Measurements from ENCODE around the gene CEACAM20.
"Not testable (repeated sequence)": the region's sequence is repeated elsewhere in the genome, so short reads cannot be mapped to it uniquely, and the experiment has no call there.

CEACAM20 gene

DNA sequence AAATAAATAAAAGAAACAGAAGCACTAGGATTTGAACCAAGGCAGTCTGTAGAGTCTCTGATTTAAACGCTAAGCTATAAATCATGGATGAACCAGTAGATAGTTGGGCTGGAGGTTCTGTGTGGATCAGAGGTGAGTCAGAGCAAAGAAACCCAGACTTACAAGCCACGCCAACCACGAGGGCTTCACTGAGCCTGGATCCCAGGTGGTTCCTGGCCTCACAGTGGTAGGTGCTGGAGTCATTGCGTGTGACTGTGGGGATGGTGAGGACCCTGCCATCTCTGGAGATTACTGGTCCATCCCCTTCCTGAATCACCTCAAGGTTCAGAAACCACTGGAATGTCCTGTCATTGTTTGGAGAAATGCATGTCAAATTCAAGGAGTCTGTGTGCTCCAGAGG, 19.3 kb upstream of the CEACAM20 start:
- DNase-seq: no peak

- no peak for DNase-seq
These were observed 14.6 kb upstream of the CEACAM20 start for GRCh38 chr19:44544031-44544430.

- no peak for DNase-seq
These were observed 13.2 kb upstream of the CEACAM20 start for GRCh38 chr19:44542671-44543070.

- no peak for DNase-seq
These were observed 11.3 kb upstream of the CEACAM20 start for GRCh38 chr19:44540736-44541135.

GRCh38 chr19:44539991-44540390, 10.5 kb upstream of the CEACAM20 start:
- DNase-seq: no peak

DNA sequence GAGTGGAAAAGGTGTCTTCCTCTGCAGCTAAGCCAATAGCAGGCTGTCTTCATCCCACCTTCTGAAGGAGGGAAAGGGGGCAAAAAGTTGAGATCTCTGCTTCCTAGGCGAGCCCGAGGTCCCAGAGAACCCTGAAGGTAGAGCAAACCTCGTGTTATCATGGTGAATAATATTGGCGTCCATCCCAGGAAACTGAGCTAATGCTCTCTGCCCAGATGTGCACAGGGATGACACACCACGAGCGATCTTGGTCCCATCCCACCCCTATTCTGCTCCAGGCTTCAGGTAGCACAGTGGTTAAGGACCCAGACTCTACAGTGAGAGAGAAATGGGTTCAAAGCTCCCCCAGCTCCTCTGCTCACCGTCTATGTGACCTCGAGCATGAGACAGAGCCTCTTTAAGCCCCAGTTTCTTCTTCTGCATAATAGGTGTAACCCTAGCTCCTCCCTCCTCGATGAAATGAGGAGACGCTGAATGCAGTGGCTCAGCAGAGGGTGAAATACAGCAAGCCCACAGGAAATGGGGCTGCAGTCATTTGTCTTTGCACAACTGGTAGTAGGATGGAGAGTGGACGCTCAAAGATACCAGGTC, 9.9 kb upstream of the CEACAM20 start:
- no peak for DNase-seq

DNA sequence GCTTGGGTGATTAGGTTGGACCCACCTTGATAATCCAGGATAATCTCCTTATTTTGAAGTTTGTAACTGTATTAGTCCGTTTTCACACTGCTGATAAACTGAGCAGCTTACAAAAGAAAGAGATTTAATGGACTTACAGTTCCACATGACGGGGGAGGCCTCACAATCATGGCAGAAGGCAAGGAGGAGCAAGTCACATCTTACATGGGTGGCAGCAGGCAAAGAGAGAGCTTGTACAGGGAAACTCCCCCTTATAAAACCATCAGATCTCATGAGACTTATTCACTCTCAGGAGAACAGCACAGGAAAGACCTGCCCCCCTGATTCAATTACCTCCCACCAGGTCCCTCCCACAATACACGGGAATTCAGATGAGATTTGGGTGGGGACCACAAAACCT, 5.9 kb upstream of the CEACAM20 start:
- not testable (repeated sequence) for DNase-seq

DNA sequence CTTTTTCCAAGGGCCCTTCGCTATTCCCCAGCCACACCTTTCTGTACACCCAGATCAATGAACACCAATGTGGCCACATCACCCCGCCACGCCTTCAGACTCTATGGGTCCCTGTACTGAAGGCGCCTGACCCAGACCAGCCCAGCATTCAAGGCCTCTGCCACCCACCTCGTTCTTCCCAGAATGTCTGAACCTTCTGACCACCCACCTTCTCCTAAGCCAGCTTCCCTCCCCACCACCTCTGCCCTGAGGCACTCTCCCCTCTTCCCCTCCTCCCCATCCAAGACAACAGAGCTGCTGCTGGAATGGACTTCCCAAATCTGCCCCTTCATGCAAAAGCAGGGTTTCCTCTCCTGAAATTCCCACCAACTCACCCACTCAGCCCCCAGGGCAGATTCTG, 3.3 kb upstream of the CEACAM20 start:
- DNase-seq: no peak

GRCh38 chr19:44530777-44531176, 1.3 kb upstream of the CEACAM20 start:
- DNase-seq: no peak

GRCh38 chr19:44527554-44527953, 1.9 kb downstream of the CEACAM20 start:
- DNase-seq: no peak

DNA sequence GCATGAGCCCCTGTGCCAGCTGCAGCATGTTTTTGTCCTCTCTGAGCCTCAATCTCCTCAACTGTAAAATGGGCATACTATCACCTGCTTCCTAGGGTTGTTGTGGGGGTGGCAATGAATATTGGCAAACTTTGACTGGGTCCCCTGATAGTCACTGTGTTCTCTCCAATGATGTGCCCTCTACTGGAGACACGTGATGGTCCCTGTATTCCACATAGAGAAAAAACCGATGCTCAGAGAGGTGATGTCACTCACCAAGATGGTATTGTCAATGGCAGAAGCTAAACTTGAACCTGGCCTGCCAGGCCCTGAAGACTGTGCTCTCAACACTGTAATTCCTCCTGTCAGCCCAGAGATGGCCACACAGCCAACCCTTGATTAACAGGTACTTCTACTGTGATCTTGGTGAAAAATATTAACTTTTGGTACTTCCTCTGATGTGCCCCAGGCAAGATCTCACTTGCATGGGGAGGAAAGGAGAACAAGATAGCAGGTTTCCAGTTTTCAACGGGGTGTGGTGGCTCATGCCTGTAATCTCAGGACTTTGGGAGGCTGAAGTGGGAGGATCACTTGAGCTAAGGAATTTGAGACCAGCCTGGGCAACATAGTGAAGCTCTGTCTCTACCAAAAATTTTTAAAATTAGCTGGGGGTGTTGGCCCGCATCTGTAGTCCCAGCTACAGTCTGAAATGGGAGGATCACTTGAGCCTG, 3.6 kb downstream of the CEACAM20 start:
- no peak for DNase-seq

DNA sequence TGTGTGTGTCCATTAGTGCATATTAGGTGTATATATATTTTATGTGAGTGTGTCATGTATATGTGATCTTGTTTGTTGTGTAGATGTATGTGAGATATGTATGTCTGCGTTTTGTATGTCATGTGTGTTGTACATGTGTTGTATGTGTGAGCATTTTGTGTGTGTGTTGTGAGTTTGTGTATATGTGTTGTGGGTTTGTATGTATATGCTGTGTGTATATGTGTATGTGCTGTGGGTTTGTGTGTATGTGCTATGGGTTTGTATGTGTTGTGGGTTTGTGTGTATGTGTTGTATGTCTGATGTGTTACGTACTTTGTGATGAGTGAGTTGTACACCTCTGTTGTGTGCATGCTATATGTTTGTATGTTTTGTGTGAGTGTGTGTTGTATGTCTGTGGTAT, 8.1 kb downstream of the CEACAM20 start:
- DNase-seq: no peak

GRCh38 chr19:44517146-44517545, 12.3 kb downstream of the CEACAM20 start:
- DNase-seq: no peak

DNA sequence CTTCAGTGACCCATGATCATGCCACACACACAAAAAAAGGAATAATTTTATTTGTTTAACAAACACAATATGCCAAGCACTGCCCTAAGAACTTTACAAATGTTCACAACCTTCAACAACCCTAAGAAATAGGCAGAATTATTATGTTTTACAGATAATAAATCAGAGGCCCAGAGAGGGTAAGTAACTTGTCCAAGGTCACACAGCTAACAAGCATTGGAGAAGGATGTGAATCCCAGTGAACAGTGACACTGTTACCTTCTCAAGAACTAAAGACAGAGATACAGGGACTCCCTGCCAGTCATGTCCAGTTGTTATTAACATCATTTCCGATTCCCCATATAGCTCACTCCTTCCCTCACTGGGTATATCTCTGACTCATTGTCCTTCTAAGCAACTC, 13.6 kb downstream of the CEACAM20 start:
- no peak for DNase-seq

- DNase-seq: no peak
These were observed 14.4 kb downstream of the CEACAM20 start for GRCh38 chr19:44515031-44515430.

DNA sequence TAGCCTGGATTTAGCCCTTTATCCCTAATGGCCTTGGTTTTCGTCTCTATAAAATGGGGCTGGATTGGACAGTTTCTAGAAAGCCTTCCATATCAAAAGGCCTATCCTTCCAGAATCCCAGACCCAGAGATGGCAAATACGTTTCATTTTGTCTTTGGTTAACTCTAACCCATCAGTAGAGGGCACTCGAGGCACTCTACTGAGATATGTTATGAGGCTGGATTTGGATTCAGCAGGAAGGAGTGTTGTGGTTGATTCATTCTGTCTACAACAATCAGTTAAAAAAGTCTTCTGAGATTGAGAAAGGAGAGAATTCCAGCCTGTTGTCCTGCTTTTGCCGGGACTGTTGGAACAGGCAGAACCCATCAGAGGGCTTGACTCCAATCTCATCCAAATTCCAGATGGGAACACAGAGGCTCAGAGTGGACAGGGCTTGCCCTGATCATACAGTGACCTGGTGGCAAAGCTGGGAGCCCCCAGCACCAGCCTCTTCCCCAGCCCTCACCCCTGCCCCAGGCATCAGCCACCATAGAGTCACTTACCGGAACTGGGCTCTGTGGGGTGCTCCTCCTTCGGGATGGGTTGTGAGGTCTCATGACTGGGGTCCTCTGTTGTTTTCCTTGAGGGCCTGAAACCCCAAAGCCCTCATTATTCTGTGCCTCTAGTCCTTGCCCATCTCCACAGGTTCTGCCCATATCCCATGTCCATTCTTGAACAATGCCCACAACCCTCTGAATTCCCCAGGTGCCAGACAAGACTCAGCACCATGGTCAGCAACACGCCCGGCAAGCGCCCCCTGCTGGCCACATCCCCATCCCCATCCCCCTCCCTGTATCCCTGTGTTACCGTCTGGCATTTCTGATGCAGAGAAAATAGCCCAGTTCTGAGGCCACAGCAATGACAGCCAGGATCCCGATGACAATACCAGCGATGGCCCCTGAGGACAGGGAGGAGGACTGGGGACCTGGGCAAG, 16.9 kb downstream of the CEACAM20 start:
- DNase-seq: peak; percentile 7

GRCh38 chr19:44509478-44509877, 20.0 kb downstream of the CEACAM20 start:
- no peak for DNase-seq

- DNase-seq: peak; percentile 95
These were observed 29.2 kb downstream of the CEACAM20 start, which contains the start of gene ZNF180 for GRCh38 chr19:44499962-44500949. ZNF180 (minus strand) TSS chr19:44500522; CDS start chr19:44497334, 3,188 bp downstream.

DNA sequence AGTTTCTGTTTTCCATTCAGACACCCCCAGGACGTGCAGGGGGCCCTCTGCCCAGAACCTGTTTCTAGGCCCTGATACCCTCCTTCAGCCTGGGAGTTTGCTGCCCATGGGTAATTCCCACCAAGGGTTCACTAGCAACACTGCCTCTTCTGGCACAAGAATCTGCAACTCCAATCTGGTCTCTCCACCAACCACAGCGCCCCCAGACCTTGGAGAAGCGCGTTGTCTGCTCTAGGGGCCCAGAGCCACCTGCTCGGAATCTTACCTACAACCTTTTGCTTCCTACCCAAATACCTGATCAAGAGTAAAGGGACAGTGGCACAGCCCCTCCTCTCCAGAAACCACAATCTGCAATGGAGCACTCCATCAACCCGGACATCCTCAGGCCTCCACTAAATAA, 29.9 kb downstream of the CEACAM20 start:
- no peak for DNase-seq

DNA sequence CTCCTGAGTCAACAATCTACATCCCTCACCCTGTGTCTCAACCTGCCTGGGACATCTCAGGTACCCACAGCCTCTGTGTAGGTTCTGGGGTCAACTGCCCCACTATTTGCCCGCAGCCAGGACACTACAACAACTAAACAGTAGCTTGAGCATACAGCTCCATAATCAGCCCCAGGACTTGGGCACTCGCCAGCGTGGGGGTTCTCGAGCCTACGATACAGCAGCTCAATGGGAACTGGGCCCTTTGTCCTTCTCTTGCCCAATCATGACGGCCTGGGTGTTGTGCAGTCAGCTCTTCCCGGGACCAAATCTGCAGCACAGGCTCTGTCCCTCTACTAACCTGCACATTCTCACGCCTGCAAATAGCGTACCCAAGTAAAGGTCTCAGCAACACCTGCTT, 30.5 kb downstream of the CEACAM20 start:
- DNase-seq: no peak

GRCh38 chr19:44496711-44497110, 32.8 kb downstream of the CEACAM20 start:
- DNase-seq: no peak

Measured in NCI-H2029 (cell line).